RPMI7951 (cell line): ENCODE measurements around the gene DHX32. TPM values are rescaled to one million over a fixed set of nuclear protein-coding genes. Genes with fewer than 3 reads are reported as not detected.

Experiments
- DNase-seq: peaks from one replicate; pipeline ENCODE4 v3.0.0-alpha.2; 2012; ENCODE audit warnings: low read depth
- total RNA-seq: library from RNA; depleted of rRNA; stranded (reverse); fragments of >200 nt; shearing (Covaris generic); gene quantifications from 2 replicates; pipeline ENCODE4 v1.2.3, GENCODE V29; 2014

The DHX32 gene
- total RNA-seq, 1 experiment from 2014 or later = 28.1 TPM

GRCh38 chr10:125848371-125848770 lies 32.7 kb downstream of the DHX32 start:
- DNase-seq = no peak

- no peak for DNase-seq
These were observed 34.2 kb downstream of the DHX32 start for GRCh38 chr10:125846894-125847293.

GRCh38 chr10:125845617-125846016 lies 35.5 kb downstream of the DHX32 start:
- DNase-seq = no peak

- no peak for DNase-seq
These were observed 36.3 kb downstream of the DHX32 start for GRCh38 chr10:125844751-125845221.

GRCh38 chr10:125843603-125844329 lies 37.3 kb downstream of the DHX32 start:
- DNase-seq = no peak

- DNase-seq = no peak
These were observed 40.1 kb downstream of the DHX32 start for GRCh38 chr10:125840955-125841354.

GRCh38 chr10:125840406-125840805 lies 40.7 kb downstream of the DHX32 start:
- no peak for DNase-seq

- no peak for DNase-seq
These were observed 42.1 kb downstream of the DHX32 start for GRCh38 chr10:125838802-125839575.

GRCh38 chr10:125836746-125837145 lies 44.3 kb downstream of the DHX32 start:
- DNase-seq = no peak

GRCh38 chr10:125828311-125828710 lies 52.8 kb downstream of the DHX32 start:
- no peak for DNase-seq

GRCh38 chr10:125827133-125827532 lies 54.0 kb downstream of the DHX32 start:
- no peak for DNase-seq

- no peak for DNase-seq
These were observed 56.4 kb downstream of the DHX32 start for GRCh38 chr10:125824736-125825135.

- DNase-seq = peak; percentile 3
These were observed 57.3 kb downstream of the DHX32 start for GRCh38 chr10:125823663-125824251.

GRCh38 chr10:125822878-125823662 lies 58.0 kb downstream of the DHX32 start, which contains the start of the genes BCCIP and UROS:
BCCIP (plus strand) TSS chr10:125823546; CDS start chr10:125823558, 12 bp downstream.
UROS (minus strand) TSS chr10:125823258; CDS start chr10:125816499, 6,759 bp downstream.
- peak; percentile 81 for DNase-seq

- no peak for DNase-seq
These were observed 60.4 kb downstream of the DHX32 start for GRCh38 chr10:125820701-125821100.

GRCh38 chr10:125817337-125817946 lies 63.6 kb downstream of the DHX32 start:
- DNase-seq = no peak

- no peak for DNase-seq
These were observed 64.5 kb downstream of the DHX32 start for GRCh38 chr10:125816548-125816947.

- no peak for DNase-seq
These were observed 65.3 kb downstream of the DHX32 start for GRCh38 chr10:125815764-125816163.

GRCh38 chr10:125812128-125812750 lies 68.9 kb downstream of the DHX32 start:
- DNase-seq = no peak

GRCh38 chr10:125811251-125811650 lies 69.8 kb downstream of the DHX32 start:
- no peak for DNase-seq

GRCh38 chr10:125808047-125808446 lies 73.0 kb downstream of the DHX32 start:
- DNase-seq = no peak
